ENCODE measurements around the gene LRRC75B. TPM values are rescaled to one million over a fixed set of nuclear protein-coding genes. Genes with fewer than 3 reads are reported as not detected.

Gene LRRC75B
- total RNA-seq, 3 donors from 2014 or later, result 7.5 to 15.7 (median 15.7) TPM

DNA sequence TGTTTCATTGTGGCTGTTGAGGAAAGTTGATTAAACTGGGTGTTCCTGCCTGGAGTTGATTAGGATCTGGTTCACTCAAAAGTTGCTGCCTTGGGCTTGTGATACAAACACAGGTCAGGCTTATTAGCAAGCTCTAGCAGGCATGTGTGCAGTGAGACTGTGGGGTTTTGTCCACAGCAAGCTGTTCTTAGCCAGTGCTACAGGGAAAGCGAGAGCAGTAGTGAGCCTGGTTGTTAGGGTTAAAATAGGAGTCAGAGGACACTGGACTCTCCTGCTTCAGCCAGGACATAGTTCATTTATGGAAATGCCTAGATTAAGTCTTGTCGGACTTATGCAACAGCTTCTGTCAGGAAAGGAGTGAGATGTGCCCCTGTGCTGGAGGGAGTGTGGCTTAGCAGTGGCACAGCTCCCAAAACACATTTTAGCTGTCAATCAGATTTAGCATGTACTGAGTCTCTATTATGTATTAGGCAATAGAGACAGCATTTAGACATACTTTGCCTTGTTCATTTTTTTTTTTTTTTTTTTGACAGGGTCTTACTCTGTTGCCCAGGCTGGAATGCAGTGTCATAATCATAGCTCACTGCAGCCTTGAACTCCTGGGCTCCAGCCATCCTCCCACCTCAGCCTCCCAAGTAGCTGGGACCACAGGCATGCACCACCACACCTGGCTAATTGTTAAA lies 28.4 kb downstream of the LRRC75B start:
- Histone ChIP-seq H3K4me1 (ENCODE audit: low read depth) (no peaks in the 10 kb centered on the region), H3K36me3 (ENCODE audit: low read depth) (no peaks in the 10 kb centered on the region), H3K4me3 (no peak overlapping the region), H3K9me3 (no peaks in the 10 kb centered on the region)
- DNase-seq (no peak), ATAC-seq (no peak)
- intact Hi-C loops (cut with DNase I, micrococcal nuclease), result no loop called here
- TF ChIP-seq, protein P1, sequence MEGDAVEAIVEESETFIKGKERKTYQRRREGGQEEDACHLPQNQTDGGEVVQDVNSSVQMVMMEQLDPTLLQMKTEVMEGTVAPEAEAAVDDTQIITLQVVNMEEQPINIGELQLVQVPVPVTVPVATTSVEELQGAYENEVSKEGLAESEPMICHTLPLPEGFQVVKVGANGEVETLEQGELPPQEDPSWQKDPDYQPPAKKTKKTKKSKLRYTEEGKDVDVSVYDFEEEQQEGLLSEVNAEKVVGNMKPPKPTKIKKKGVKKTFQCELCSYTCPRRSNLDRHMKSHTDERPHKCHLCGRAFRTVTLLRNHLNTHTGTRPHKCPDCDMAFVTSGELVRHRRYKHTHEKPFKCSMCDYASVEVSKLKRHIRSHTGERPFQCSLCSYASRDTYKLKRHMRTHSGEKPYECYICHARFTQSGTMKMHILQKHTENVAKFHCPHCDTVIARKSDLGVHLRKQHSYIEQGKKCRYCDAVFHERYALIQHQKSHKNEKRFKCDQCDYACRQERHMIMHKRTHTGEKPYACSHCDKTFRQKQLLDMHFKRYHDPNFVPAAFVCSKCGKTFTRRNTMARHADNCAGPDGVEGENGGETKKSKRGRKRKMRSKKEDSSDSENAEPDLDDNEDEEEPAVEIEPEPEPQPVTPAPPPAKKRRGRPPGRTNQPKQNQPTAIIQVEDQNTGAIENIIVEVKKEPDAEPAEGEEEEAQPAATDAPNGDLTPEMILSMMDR (IDR thresholded peaks at IDR 0.05), result no peak

DNA sequence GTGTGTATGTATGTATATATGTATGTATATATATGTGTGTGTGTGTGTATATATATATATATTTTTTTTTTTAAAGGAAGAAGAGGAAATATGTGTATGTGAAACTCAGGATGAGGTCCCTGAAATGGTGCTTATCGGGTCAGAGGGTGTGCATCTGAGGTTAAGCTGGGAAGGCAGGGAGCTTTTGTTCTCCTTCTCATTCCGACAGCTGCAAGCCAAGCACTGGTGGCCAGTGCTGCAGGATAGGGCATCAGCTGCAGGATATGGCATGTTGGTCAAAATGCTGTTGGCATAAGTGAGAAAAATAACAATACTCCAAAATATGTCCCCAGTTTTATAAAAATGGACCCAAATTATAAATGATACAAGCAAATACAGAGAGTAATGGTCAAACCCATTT lies 29.6 kb downstream of the LRRC75B start:
- intact Hi-C loops (cut with DNase I, micrococcal nuclease), result no loop called here
- DNase-seq (no peak), ATAC-seq (no peak)
- Histone ChIP-seq H3K4me1 (ENCODE audit: low read depth) (no peaks in the 10 kb centered on the region), H3K9me3 (no peaks in the 10 kb centered on the region), H3K4me3 (no peak overlapping the region), H3K36me3 (ENCODE audit: low read depth) (no peaks in the 10 kb centered on the region)
- TF ChIP-seq, protein P1 (IDR thresholded peaks at IDR 0.05), result no peak

DNA sequence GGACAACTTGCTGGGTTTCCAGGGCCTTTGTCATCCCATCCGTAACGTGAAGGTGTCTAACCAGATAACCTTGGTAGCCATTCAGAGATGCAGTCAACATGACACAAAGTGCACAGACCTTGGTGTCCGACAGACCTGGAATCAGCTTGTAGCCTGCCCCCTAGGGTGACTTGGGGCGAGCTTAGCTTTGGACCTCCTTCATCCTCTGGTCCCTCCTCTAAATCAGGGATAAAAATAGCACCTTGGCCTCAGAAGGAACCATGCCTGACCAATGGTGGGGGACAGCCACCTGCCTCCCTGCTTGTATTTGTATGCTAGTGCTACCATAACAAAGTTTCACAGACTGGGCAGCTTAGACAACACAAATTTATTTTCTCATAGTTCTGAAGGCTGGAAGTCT lies 33.4 kb downstream of the LRRC75B start:
- H3K4me1 ChIP-seq (ENCODE audit: low read depth), result peaks cover 12% of the 10 kb centered on the region
- intact Hi-C loops (cut with DNase I, micrococcal nuclease), result no loop called here
- H3K9me3 ChIP-seq, result no peaks in the 10 kb centered on the region
- H3K36me3 ChIP-seq (ENCODE audit: low read depth), result no peaks in the 10 kb centered on the region
- TF ChIP-seq, protein P1 (IDR thresholded peaks at IDR 0.05), result no peak
- ATAC-seq (no peak), DNase-seq (no peak)
- H3K4me3 ChIP-seq, result no peak overlapping the region

DNA sequence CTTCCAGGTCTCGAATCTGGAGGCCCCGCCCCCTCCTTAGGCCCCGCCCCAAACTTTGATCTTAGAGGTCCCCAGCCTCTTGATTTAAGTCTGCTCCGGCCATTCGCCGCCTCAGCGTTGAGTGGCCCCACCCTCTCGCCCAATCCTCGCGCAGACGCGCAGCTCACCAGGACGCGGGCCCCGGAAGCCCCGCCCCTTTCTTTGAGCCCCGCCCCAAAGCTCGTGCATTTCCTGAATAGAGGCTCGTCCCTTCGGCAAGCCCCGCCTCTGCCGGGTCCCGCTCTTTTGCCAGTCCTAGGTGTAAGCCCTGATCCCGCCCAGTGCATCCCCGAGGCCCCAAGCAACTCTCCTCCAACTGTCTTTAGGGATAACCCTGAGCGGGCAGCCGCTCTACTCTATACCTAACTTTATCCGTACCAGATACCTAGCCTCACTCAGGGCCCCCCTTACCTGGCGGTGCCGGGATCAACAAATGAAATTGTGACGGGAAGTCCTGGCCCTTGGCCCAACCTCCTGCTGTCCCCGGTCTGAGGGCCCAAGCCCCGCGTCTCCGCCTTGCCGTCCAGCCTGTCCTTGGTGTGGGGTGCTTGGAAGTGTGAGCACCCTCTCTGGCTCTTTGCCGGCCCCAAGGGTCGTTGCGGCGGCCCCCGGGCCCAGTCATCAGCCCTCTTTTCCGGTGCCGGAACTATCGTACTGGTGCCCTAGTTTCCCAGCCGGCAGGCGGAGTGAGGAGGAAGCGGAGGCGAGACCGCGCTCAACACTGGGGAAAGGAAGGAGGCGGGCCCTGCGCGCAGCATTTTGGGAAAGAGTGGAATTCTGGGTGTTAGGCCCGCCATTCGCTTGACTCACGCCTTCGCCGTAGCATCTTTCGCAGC lies 37.5 kb downstream of the LRRC75B start, which contains the start of gene SNRPD3:
TSS of gene SNRPD3 (plus strand) at position 835 of the 875 bp plus-strand sequence. CDS start 1,676 bp downstream, outside the sequence.
- TF ChIP-seq, protein P1 (IDR thresholded peaks at IDR 0.05), result no peak
- peak; percentile 86 for ATAC-seq
- H3K36me3 ChIP-seq (ENCODE audit: low read depth), result no peaks in the 10 kb centered on the region
- DNase-seq, result peak; percentile 100
- peak within 1 kb of the TSS; percentile 71 for H3K4me3 ChIP-seq
- no peaks in the 10 kb centered on the region for H3K9me3 ChIP-seq
- H3K4me1 ChIP-seq (ENCODE audit: low read depth), result peaks cover 47% of the 10 kb centered on the region
- intact Hi-C loops (cut with DNase I, micrococcal nuclease), result no loop called here

DNA sequence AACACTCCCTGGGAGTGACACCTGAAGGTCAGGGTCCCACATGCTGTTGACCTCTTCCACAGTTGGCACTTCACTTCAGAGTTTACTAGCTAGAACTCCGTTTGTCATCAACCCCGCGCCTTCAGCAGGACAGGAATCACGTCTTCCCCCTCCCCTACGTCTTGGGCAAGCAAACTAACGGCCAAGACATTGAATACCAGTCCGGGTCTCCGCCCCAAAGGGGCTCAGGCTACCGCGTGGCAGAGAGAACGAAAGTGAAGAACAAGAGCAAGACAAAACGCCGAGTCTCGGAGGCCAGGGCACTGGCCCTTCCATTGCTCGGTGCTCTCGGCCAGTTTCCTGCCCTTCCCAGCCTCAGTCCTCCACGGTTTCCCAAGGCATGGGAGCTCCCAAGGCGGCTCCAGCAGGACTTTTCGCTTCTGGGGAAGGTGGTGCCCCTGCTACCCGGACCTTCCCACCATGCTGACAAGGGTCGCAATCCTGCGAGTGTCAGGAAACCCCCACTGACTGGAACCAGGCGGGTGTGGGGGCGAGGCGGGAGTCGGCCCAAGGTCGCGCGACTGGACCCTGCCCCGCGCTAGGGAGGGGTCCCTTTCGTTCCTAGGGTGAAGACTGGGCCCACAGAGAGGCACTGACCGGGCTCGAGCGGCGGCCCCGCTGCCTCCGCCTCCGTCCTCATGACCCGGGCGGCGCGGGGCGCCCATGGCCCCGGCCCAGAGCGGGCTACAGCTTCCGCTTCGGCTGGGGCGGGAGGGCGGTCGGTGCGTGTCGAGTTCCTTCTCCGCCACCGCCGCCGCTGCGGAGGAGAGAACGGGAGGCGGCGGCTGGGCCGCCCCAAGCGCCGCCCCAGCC lies 38.3 kb downstream of the LRRC75B start, which contains the start of gene GUCD1:
TSS of gene GUCD1 (minus strand) at position 826 of the 852 bp plus-strand sequence. CDS start at position 679, 147 bp downstream.
- ATAC-seq (no peak), DNase-seq (peak in 2 of 3 donors; percentile 65 to 66)
- peak within 1 kb of the TSS; percentile 71 for H3K4me3 ChIP-seq
- H3K4me1 ChIP-seq (ENCODE audit: low read depth), result peaks cover 54% of the 10 kb centered on the region
- TF ChIP-seq, protein P1 (IDR thresholded peaks at IDR 0.05), result no peak
- H3K36me3 ChIP-seq (ENCODE audit: low read depth), result no peaks in the 10 kb centered on the region
- no peaks in the 10 kb centered on the region for H3K9me3 ChIP-seq
- intact Hi-C loops (cut with DNase I, micrococcal nuclease), result no loop called here

All from mucosa of descending colon (tissue), 3 donors.